ENCODE data around the gene PMIS2.

The PMIS2 gene

GRCh38 chr19:35551091-35551810, 34.7 kb upstream of the PMIS2 start:
- Histone ChIP-seq H3K4me1 (ENCODE audit: insufficient read depth, low read length) (no peaks in the 10 kb centered on the region), H3K9me3 (ENCODE audit: control insufficient read depth, insufficient read depth, low read length) (no peaks in the 10 kb centered on the region), H3K36me3 (ENCODE audit: insufficient read depth, low read length) (no peaks in the 10 kb centered on the region), H3K9ac (ENCODE audit: low read depth, low read length) (no peak overlapping the region)

- H3K4me1 ChIP-seq (ENCODE audit: insufficient read depth, low read length) = no peaks in the 10 kb centered on the region
- no peak overlapping the region for H3K9ac ChIP-seq (ENCODE audit: low read depth, low read length)
These were observed 33.2 kb upstream of the PMIS2 start for GRCh38 chr19:35552534-35553384.

GRCh38 chr19:35553385-35554000, 32.5 kb upstream of the PMIS2 start:
- Histone ChIP-seq H3K9ac (ENCODE audit: low read depth, low read length) (no peak overlapping the region), H3K9me3 (ENCODE audit: control insufficient read depth, insufficient read depth, low read length) (no peaks in the 10 kb centered on the region), H3K4me1 (ENCODE audit: insufficient read depth, low read length) (no peaks in the 10 kb centered on the region), H3K36me3 (ENCODE audit: insufficient read depth, low read length) (no peaks in the 10 kb centered on the region)

More at GRCh38 chr19:35552534-35553384, 33.2 kb upstream of the PMIS2 start:
- Histone ChIP-seq H3K9me3 (ENCODE audit: control insufficient read depth, insufficient read depth, low read length) (no peaks in the 10 kb centered on the region), H3K36me3 (ENCODE audit: insufficient read depth, low read length) (no peaks in the 10 kb centered on the region)

- no peaks in the 10 kb centered on the region for H3K36me3 ChIP-seq (ENCODE audit: insufficient read depth, low read length)
- H3K9ac ChIP-seq (ENCODE audit: low read depth, low read length) = no peak overlapping the region
- H3K4me1 ChIP-seq (ENCODE audit: insufficient read depth, low read length) = no peaks in the 10 kb centered on the region
- no peaks in the 10 kb centered on the region for H3K9me3 ChIP-seq (ENCODE audit: control insufficient read depth, insufficient read depth, low read length)
These were observed 31.9 kb upstream of the PMIS2 start for GRCh38 chr19:35554076-35554475.

GRCh38 chr19:35555301-35556005, 30.5 kb upstream of the PMIS2 start:
- no peaks in the 10 kb centered on the region for H3K4me1 ChIP-seq (ENCODE audit: insufficient read depth, low read length)
- H3K36me3 ChIP-seq (ENCODE audit: insufficient read depth, low read length) = no peaks in the 10 kb centered on the region
- no peaks in the 10 kb centered on the region for H3K9me3 ChIP-seq (ENCODE audit: control insufficient read depth, insufficient read depth, low read length)
- no peak overlapping the region for H3K9ac ChIP-seq (ENCODE audit: low read depth, low read length)

- Histone ChIP-seq H3K9me3 (ENCODE audit: control insufficient read depth, insufficient read depth, low read length) (no peaks in the 10 kb centered on the region), H3K4me1 (ENCODE audit: insufficient read depth, low read length) (no peaks in the 10 kb centered on the region), H3K36me3 (ENCODE audit: insufficient read depth, low read length) (no peaks in the 10 kb centered on the region), H3K9ac (ENCODE audit: low read depth, low read length) (no peak overlapping the region)
These were observed 29.9 kb upstream of the PMIS2 start for GRCh38 chr19:35556025-35556590.

- Histone ChIP-seq H3K36me3 (ENCODE audit: insufficient read depth, low read length) (no peaks in the 10 kb centered on the region), H3K4me1 (ENCODE audit: insufficient read depth, low read length) (no peaks in the 10 kb centered on the region), H3K9me3 (ENCODE audit: control insufficient read depth, insufficient read depth, low read length) (no peaks in the 10 kb centered on the region), H3K9ac (ENCODE audit: low read depth, low read length) (no peak overlapping the region; the same call in 1 of the 2 replicates)
These were observed 29.0 kb upstream of the PMIS2 start for GRCh38 chr19:35556846-35557538.

- Histone ChIP-seq H3K36me3 (ENCODE audit: insufficient read depth, low read length) (no peaks in the 10 kb centered on the region), H3K9ac (ENCODE audit: low read depth, low read length) (peak overlapping the region; percentile 58; the same call in 1 of the 2 replicates), H3K9me3 (ENCODE audit: control insufficient read depth, insufficient read depth, low read length) (no peaks in the 10 kb centered on the region), H3K4me1 (ENCODE audit: insufficient read depth, low read length) (no peaks in the 10 kb centered on the region)
These were observed 28.2 kb upstream of the PMIS2 start for GRCh38 chr19:35557539-35558399.

GRCh38 chr19:35558400-35559280, 27.3 kb upstream of the PMIS2 start:
- H3K9me3 ChIP-seq (ENCODE audit: control insufficient read depth, insufficient read depth, low read length) = no peaks in the 10 kb centered on the region
- H3K9ac ChIP-seq (ENCODE audit: low read depth, low read length) = peak overlapping the region; percentile 58; the same call in 1 of the 2 replicates
- no peaks in the 10 kb centered on the region for H3K36me3 ChIP-seq (ENCODE audit: insufficient read depth, low read length)
- no peaks in the 10 kb centered on the region for H3K4me1 ChIP-seq (ENCODE audit: insufficient read depth, low read length)

GRCh38 chr19:35559281-35559659, 26.7 kb upstream of the PMIS2 start:
- H3K36me3 ChIP-seq (ENCODE audit: insufficient read depth, low read length) = no peaks in the 10 kb centered on the region
- no peaks in the 10 kb centered on the region for H3K4me1 ChIP-seq (ENCODE audit: insufficient read depth, low read length)
- H3K9ac ChIP-seq (ENCODE audit: low read depth, low read length) = no peak overlapping the region
- H3K9me3 ChIP-seq (ENCODE audit: control insufficient read depth, insufficient read depth, low read length) = no peaks in the 10 kb centered on the region

- no peaks in the 10 kb centered on the region for H3K4me1 ChIP-seq (ENCODE audit: insufficient read depth, low read length)
- no peak overlapping the region for H3K9ac ChIP-seq (ENCODE audit: low read depth, low read length)
- no peaks in the 10 kb centered on the region for H3K36me3 ChIP-seq (ENCODE audit: insufficient read depth, low read length)
- no peaks in the 10 kb centered on the region for H3K9me3 ChIP-seq (ENCODE audit: control insufficient read depth, insufficient read depth, low read length)
These were observed 26.2 kb upstream of the PMIS2 start for GRCh38 chr19:35559781-35560180.

- Histone ChIP-seq H3K9me3 (ENCODE audit: control insufficient read depth, insufficient read depth, low read length) (no peaks in the 10 kb centered on the region), H3K36me3 (ENCODE audit: insufficient read depth, low read length) (no peaks in the 10 kb centered on the region), H3K9ac (ENCODE audit: low read depth, low read length) (no peak overlapping the region), H3K4me1 (ENCODE audit: insufficient read depth, low read length) (no peaks in the 10 kb centered on the region)
These were observed 25.7 kb upstream of the PMIS2 start for GRCh38 chr19:35560271-35560670.
